HG02973 (cell line): ENCODE measurements around the gene PDE4DIP.
"Not testable (repeated sequence)": the region's sequence is repeated elsewhere in the genome, so short reads cannot be mapped to it uniquely, and the experiment has no call there.

Experiments
- ATAC-seq: cut with Tn5 transposase; IDR thresholded peaks from one replicate; pipeline ENCODE4 v1.9.1; 2021; ENCODE audit warnings: moderate library complexity; ENCODE audit not compliant: unreplicated experiment

Gene PDE4DIP

DNA sequence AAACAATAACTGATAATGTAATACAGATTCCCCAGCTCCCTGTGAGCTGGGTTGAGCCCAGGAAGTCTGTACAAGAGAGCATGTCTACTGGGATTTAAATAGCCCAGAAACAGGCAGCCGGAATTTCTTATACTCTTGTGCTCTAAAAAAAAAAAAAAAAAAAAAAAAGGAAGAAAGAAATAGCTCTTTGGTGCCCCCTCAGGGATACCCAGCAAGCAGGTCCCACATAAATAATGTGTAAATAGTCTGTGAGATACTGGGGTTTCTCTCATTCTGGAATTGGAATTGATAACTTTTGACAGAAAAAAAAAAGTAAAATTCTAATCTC is 25.4 kb downstream of the PDE4DIP start:
- ATAC-seq = not testable (repeated sequence)

DNA sequence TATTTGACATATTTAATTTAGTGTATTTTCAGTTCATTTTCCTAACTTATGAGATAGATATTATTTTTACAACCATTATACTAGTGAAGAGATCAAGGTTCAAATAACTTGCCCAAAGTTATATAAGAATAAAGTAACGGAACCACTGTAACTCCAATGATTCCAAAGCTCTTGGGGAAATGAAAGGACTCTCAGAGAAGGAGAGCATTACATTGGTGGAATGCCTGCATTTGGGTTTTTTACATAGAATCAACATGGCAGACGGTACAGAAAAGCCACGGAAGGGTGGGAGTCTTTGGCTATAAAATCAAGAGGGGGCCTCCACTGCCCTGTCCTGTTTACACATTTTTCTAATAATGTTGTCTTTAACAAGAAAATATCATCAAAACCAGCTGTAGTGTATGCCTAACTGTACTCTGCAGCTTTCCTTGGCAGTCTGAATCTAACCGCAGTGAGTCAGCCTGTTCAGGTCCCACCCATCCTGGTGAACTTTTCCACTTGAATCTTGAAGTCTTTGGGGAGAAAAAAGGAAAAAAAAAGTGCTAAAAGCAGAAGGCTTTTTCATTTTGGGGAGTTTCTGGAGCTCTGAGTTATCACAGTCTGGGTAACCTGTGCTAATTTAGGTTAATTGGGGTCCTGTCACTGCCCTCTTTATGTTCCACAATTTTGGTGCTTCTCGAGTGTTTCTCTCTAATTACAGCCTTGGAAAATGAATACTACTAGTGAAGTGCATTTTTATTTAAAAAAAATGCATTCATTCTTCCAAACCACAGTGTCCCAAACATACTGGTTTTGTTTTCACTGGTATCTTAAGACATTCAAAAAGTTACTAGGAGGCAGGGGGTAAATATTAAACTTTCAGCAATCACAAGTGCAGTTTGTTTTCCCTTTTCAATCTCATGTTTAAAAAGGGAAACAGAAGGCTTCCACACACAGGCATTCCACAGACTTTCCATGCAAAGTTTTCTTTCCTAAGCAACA is 30.5 kb downstream of the PDE4DIP start:
- ATAC-seq = not testable (repeated sequence)

DNA sequence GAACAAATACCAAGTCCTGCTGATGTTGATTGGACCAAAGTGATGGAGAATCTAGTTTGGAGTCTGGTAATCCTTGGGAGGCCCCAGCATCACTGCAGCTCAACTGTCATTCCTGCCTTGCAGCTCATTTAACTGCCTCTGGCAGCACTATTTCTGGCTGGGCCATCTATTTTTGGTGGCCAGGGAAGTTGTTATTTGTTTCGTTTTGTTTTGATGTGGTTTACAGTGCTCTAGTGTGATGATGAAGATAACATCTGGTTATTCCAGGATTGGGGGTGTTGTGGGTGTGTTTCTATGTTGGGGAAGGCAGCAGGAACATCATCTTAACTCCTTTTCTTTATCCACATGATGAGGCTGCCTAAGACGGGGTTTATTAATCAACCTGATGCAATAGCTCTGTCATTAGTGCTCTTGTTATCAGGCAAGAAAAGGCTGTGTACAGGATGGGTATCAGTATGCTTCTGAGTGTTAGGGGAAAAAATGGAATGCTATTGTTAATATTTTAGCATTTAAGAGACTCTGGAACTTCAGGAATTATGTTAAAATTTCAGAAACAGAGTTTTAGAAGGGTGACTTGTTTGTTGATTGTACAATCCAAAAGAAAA is 35.7 kb downstream of the PDE4DIP start:
- ATAC-seq = not testable (repeated sequence)

DNA sequence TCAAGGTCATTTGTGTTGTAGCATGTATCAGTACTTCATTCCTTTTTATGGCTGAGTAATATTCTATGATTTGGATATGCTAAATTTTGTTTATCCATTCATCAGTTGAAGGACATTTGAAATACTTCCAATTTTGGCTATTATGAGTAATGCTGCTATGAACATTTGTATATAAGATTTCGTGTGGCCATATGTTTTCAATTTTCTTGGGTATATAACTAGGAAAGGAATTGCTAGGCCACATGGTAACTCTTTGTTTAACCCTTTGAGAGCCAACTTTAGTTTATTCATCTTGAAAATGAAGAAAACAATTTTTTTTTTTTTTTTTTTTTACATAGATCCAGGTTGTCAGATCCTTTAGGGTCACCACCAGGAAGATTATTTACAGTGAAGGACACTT is 37.0 kb downstream of the PDE4DIP start:
- ATAC-seq = not testable (repeated sequence)

DNA sequence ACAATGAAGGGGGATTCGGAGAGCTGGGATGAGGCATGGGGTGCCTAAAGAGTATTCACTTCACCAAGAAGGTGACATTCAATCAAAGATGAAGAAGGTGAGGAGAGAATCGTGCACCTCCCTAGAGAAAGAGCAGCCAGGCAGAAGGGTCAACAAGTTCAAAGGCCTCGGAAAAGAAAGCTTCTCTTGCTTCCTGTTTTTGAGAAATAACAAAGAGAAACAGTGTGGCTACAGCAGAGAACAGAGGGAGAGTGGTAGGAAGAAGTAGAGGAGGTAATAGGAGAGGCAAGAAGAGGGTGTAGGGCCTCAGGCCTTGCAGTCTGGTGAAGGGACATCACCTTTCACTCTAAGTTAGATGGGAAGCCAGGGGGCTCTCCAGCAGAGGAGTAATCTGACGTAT is 41.0 kb downstream of the PDE4DIP start:
- not testable (repeated sequence) for ATAC-seq

DNA sequence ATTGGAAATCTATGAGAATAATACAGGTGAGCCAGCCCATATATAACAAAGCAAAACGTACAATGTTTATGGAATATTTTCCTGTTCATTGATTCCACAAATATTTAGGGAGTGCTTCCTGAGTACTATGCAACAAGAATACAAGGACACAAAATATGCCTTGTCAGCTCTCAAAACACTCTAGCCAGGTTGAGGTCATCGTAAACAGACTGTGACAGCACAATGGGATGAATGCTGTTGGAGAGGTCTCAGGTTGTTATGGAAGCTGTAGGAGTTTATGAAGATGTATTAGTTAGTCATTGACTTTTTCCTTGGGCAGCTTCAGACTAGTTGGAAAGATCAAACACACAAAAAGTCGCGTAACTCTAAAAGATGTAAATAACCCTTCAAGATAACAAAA is 42.1 kb downstream of the PDE4DIP start:
- ATAC-seq = not testable (repeated sequence)

DNA sequence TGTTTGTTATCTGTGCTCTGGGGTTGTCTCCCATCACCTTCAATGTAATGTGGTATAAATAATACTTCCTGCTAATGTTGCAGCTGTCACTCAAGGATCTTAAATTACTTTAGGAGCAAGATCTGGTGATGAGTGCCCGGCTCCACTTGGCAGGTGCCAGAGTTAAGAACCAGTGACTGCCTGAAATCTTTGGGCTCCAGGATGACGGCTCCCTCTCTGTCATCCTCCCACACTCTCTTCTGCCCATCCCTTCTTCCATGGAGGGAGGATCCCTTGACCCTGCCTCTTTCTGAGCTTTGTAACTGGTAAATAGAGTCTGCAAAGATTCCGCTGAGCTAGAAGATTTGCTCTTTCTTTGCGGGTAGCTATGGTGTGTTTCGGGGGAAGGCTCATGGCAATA is 44.4 kb downstream of the PDE4DIP start:
- ATAC-seq = not testable (repeated sequence)

DNA sequence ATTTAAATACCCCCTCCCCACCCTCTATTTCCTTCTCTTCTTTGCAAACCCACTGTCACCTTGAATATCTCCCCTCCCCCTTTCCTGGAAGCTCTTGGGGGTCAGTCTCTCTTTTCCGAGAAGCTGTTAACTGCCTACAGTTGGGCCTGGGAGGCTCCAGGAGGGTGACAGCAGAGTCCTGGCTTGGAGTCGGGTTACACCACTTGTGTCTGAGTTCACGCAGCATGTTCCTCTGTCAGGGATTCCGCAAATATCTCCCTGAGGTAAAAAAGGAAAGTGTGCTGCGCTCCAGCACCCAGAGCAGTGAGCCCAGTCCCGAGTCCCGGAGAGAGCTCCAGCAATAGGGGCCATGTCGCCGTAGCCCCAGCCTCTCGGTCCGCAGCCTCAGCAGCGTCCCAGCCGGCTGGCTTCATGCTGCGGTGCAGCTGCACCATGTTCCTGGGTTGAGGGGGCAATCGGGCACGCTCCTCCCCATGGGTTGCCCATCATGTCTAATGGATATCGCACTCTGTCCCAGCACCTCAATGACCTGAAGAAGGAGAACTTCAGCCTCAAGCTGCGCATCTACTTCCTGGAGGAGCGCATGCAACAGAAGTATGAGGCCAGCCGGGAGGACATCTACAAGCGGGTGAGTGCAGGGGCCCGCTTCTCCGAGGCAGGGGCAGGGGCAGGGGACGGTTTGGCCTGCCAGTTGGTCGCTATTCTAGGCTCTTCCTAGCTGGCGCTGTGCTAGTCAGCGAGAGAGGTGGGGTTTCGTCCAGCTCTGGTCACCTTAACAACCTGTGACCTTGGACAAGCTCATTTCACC is 45.2 kb downstream of the PDE4DIP start:
- not testable (repeated sequence) for ATAC-seq

DNA sequence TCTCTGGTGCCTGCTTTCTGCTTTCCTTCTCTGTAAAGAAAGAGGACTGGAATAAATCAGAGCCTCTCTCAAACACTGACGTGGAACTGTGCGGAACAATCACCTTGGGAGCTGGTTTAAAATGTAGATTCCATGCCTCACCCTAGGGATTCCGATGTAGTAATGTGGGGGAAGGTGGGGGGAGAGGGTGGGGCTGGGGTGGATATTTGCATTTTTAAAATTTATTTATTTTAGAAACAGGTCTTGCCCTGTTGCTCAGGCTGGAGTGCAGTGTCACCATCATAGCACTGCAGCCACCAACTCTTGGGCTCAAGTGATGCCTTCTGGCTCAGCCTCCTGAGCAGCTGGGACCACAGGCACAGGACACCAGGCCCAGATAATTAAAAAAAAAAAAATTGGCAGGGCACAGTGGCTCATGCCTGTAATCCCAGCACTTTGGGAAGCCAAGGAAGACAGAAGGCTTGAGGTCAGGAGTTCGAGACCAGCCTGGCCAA is 45.9 kb downstream of the PDE4DIP start:
- not testable (repeated sequence) for ATAC-seq

DNA sequence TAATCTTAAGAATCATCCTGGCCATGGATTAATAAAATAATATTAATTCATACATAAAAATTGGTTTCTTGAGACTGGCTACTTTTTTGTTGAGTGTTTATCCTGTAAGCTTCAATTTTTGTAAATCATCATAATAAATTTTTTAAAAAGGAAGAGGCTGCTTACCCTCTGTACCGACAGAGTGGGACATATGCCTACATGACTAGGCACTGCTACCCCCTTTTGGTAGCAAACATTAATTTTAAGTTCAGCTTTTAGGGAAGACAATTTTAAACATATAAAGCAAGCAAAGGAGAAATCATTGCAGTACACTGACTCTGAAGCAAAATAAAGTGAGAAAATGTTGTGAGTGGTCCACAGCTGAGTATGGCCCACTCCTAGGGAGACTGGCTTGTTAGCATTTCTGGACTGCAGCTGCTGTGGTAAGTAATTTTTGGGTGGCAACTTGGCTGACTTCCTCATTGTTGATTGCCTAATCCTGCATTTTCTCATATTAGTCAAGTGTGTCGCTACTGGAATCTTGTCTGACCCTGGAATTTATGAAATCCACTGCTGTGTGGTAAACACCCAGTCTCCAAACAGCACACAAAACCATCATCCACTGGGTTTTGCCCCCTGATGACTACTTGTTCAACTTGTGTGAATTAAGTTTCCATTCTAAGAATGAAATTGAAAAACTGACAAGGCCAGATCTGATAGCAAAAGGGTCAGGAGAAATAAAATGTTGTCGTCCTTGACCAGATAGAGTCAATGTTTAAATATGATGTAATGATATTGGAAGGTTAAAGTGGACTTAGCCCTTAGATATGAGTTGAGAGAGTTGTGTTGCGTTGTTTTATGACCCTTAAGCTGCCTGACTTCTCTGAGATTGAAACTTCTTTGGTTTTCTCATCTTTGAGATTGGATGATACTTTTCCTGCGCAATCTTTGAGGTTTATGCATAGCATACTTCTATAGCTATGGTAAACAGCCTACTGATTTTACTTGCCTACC is 50.4 kb downstream of the PDE4DIP start:
- not testable (repeated sequence) for ATAC-seq

DNA sequence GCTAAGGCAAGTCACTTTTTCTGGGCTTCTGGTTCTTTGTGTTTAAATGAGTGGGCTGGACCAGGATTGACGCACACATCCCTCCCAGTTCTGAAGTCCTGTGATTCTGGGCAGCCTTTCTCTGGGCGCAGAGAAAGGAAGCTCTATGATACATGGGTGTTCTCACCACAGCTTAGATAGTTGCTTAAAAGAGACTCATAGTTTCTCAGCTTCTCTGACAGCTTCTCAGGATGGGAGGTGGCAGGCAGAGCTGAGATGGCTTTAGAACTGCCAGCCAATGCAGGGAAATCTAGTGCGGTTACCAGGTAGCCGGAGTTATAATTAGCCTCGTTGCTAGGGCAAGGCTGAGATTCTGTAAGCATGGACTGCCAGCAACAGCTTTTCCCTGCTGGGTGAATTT is 55.8 kb downstream of the PDE4DIP start:
- not testable (repeated sequence) for ATAC-seq

DNA sequence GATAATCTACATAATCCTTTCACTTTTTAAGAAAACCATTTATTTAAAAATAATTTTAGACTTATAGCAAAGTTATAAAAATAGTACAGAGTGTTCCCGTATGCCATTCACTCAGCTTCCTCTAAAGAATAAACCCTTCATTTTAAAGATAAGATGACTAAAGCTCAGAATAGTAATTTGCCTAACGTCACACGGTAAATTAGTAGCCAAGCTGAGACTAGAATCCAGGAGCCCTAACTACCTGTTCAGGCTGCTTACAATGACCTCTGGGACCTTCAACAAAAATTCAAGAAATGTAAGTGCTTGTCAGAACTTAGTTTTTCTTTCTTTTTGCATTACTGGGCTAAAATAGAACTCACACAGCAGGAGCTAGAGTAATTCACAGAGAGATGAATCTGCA is 56.5 kb downstream of the PDE4DIP start:
- not testable (repeated sequence) for ATAC-seq

DNA sequence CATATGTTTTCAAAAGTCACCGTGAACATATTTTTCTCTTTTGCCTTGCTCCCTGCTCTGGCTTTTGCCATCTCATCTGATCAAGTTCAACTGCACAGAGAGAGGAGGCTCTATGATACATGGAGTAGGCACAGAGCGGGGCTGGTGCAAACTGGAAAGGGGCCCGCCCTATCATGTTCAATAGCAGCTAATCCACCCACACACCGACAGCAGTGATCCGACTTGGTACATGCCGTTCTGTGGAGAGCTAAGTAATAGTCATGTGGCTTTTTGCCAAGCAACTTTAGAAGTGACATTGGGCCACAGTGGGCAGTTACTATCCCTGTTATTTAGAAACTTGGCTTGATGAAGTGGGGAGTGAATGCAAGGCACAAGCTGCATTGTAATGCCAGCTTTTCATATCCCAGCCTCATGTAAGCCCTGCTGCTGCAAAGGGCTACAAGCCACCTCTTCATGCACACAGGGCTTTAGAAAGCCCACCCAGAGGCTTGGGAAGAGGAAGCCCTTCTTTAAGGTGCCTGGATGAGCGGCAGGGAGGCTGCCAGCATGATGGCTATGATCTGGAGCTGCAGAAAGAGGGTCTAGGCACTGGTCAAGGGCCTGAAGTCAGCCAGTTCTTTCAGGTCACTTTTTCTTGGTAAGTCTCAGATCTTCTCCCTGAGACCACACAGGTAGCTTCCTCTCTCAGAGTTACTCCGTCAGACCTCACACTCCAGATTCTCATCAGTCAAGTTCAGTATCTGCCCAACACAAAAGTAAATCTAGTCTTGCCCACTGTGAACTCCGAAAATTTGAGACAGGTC is 57.1 kb downstream of the PDE4DIP start:
- ATAC-seq = not testable (repeated sequence)

DNA sequence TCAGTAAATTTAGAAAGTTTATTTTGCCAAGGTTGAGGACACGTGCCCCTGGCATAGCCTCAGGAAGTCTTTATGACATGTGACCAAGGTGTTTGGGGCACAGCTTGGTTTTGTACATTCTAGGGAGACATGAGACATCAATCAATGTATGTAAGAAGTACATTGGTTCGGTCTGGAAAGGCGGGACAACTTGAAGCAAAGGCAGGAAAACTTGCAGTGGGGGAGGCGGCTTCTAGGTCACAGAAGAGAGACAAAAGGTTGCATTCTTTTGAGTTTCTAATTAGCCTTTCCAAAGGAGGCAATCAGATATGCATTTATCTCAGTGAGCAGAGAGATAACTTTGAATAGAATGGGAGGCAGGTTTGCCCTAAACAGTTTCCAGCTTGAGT is 57.7 kb downstream of the PDE4DIP start:
- ATAC-seq = not testable (repeated sequence)

DNA sequence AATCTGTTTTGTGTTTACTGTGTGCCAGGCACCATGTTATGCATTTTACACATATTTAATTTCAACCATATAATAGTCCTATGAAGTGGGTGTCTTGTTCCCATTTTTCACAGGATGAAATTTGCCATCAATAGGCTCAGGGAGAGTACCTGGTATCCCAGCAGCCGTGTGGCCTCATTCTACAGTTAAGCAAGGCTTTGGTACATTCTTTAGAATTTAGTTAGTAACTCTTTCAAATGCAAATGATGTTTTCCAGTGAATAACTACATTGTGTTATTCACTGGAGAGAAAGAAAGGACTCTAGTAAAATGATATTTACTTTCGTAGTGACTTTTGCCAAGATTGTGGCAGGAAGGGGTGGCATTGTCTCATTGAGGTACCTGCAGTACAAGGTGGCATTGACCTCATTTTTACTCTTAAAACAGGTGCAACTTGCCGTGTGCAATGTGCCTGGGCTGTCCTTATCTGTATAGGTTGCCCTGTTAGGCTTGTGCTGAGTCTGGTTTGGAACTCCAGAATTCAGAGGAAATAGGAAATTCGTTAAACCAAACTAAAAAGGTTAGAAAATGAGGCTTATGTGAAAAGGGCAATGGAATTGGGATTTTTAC is 65.1 kb downstream of the PDE4DIP start:
- ATAC-seq = not testable (repeated sequence)

DNA sequence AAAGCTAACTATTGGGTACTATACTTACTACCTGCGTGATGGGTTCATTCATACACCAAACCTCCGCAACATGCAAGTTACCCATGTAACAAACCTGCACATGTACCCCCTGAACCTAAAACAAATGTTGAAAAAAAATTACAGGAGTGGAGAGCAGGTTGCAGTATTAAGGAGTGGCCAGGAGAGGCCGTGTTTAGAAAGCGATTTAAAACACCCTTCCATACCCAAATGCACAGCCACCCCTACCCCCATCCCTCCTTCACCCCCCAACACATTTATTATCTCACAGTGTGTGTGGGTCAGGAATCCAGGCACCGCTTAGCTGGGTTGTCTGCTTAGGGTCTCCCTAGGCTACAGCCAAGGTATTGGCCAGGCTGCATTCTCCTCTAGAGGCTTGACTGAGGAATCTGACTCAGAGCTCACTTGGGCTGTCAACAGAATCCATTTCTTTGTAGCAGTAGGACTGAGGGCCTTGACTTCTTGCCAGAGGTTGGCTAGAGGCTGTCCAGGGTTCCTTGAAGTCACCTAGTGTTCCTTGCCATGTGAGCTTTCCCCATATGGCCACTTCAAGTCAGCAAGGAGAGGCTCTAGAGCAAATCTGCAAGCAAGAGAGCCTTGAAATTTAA is 67.2 kb downstream of the PDE4DIP start:
- ATAC-seq = not testable (repeated sequence)

DNA sequence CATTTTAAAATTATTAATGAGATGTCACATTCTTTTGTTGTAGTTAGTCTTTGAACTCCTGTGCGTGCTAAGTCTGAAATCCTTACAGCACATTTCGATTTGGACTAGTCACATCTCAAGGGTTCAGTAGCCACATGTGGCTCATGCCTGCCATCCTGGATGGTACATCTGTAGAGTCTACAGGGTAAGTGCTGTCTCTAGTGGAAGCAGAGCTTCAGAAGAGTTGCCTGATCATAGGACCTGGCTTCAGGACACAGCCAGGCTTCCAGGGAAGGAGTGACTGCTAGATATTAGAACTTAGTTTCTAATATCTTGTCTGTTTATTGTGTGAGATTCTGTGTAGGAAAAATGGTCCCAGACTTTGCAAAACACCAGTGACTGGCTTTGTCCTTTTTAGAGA is 72.0 kb downstream of the PDE4DIP start:
- ATAC-seq = not testable (repeated sequence)

DNA sequence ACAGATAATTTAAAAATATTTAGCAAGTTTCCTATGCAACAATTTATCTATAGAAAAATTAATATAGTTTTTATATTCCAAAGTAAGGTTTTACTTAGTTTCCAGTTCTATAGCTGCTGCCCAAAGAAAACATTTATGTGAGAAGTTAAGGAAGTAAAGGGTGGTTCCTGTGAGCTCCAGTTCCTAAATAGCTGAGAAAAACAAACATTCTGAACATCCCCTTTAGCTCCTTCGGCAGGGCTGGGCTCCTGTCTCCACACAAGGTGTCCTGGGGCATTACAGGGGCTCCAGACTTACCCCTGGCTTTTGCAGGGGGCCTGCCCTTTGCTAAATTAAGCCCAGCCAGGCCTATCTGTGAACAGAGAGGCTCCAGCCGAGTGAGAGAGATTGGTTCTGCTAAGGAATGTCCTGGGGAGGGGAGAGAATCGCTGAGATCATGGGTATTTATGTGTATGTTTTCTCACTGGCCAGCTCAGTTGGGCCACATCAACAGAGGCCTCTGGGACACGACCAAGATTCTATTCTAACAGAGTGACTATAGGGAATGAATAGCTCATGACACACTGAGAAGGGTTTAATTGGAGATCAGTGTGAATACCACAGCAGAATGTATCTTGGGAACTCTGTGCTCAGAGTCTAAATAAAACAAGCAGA is 72.6 kb downstream of the PDE4DIP start:
- ATAC-seq = not testable (repeated sequence)
